Measurements from ENCODE around the gene PNKD.
A peak's percentile ranks its signal among the peaks of the same experiment; 100 is the strongest.

The PNKD gene

GRCh38 chr2:218291318-218292047 is 21.2 kb downstream of the PNKD start:
- Histone ChIP-seq H3K27ac (replicated peaks) (peak overlapping the region; percentile 77), H3K27me3 (ENCODE audit: insufficient read depth, poor library complexity, severe bottlenecking) (no peaks in the 10 kb centered on the region), H3K4me3 (replicated peaks; ENCODE audit: insufficient read depth, low read length) (peak overlapping the region; percentile 56)
- peak in 1 of 2 experiments; percentile 42 for DNase-seq (ENCODE audit: low read depth in 1 of 2, low spot score in 1 of 2)
- no peak for TF ChIP-seq POLR2AphosphoS5 (IDR thresholded peaks at IDR 0.05; ENCODE audit: low read depth)
- TF ChIP-seq CTCF (IDR thresholded peaks at IDR 0.05; ENCODE audit: insufficient read depth, low read length), result no peak
- peak; percentile 54; the same call in 1 of the 2 replicates for TF ChIP-seq SPI1 (IDR thresholded peaks at IDR 0.05; ENCODE audit: borderline replicate concordance, low read depth)
- TF ChIP-seq, protein P1, sequence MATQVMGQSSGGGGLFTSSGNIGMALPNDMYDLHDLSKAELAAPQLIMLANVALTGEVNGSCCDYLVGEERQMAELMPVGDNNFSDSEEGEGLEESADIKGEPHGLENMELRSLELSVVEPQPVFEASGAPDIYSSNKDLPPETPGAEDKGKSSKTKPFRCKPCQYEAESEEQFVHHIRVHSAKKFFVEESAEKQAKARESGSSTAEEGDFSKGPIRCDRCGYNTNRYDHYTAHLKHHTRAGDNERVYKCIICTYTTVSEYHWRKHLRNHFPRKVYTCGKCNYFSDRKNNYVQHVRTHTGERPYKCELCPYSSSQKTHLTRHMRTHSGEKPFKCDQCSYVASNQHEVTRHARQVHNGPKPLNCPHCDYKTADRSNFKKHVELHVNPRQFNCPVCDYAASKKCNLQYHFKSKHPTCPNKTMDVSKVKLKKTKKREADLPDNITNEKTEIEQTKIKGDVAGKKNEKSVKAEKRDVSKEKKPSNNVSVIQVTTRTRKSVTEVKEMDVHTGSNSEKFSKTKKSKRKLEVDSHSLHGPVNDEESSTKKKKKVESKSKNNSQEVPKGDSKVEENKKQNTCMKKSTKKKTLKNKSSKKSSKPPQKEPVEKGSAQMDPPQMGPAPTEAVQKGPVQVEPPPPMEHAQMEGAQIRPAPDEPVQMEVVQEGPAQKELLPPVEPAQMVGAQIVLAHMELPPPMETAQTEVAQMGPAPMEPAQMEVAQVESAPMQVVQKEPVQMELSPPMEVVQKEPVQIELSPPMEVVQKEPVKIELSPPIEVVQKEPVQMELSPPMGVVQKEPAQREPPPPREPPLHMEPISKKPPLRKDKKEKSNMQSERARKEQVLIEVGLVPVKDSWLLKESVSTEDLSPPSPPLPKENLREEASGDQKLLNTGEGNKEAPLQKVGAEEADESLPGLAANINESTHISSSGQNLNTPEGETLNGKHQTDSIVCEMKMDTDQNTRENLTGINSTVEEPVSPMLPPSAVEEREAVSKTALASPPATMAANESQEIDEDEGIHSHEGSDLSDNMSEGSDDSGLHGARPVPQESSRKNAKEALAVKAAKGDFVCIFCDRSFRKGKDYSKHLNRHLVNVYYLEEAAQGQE (IDR thresholded peaks at IDR 0.05; ENCODE audit: insufficient replicate concordance, low read depth), result no peak
- no peak for TF ChIP-seq GABPA (IDR thresholded peaks at IDR 0.05; ENCODE audit: low read depth)

DNA sequence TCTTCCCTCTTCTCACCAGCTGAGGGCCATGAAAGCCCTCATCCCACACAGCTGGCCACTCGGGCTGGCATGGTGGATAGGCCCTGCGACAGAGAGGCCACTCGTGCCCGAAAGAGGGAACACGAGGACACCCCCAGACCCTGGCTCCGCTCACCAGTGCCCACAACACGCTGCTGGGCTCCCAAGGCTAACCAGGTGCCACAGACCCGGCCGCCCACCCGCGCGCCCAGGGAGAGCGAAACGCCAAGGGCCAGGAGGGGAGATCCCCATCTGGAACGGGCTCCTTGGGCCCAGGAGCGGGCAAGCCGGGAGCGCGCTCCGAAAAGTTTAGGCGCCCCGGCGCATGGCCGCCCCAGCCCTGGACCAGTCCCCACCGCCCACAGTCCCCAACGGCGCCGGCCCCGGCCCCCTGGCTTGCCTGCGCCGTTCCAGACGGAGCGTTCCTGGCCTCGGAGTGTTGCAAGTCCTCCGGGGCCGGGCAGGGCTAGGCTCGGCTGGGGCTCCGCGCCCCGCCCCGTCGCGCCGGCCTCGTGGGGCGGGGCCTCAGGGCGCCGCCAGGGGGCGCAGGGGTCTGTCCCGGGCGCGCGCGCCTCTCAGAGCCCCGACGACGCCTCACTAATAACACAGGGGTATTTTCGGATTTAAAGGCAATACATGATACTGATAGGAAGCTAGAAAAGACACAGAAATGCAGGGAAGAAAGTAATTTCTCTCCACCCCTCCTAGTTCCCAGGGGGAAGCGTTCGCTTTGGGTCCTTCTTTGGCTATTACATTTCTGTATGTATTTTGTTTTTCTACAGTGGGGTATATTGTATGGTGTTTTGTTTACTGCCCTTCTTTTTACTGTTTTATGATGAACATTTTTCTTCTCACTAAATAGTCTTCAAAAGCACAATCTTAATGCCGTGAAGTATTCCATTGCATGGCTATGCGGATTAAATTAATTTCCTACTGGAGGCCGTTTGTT is 22.0 kb downstream of the PNKD start, which contains the start of gene TMBIM1:
Gene TMBIM1, minus strand, starts transcription at position 456 of the 967 bp plus-strand sequence. CDS start 10,362 bp downstream, outside the sequence.
- TF ChIP-seq SPI1 (IDR thresholded peaks at IDR 0.05; ENCODE audit: borderline replicate concordance, low read depth) (no peak), CTCF (IDR thresholded peaks at IDR 0.05; ENCODE audit: insufficient read depth, low read length) (peak; percentile 5), GABPA (IDR thresholded peaks at IDR 0.05; ENCODE audit: low read depth) (no peak), POLR2AphosphoS5 (IDR thresholded peaks at IDR 0.05; ENCODE audit: low read depth) (0 out of 2 replicates have a peak, but pooled peaks have one; percentile 15)
- TF ChIP-seq, protein P1 (IDR thresholded peaks at IDR 0.05; ENCODE audit: insufficient replicate concordance, low read depth), result no peak
- H3K27ac ChIP-seq (replicated peaks), result peak within 1 kb of the TSS; percentile 77
- peak within 1 kb of the TSS; percentile 56 for H3K4me3 ChIP-seq (replicated peaks; ENCODE audit: insufficient read depth, low read length)
- no peaks in the 10 kb centered on the region for H3K27me3 ChIP-seq (ENCODE audit: insufficient read depth, poor library complexity, severe bottlenecking)
- DNase-seq (ENCODE audit: low read depth in 1 of 2, low spot score in 1 of 2), result peak in 1 of 2 experiments; percentile 61

- no peak overlapping the region for H3K27ac ChIP-seq (replicated peaks)
- H3K4me3 ChIP-seq (replicated peaks; ENCODE audit: insufficient read depth, low read length), result no peak overlapping the region
- TF ChIP-seq, protein P1 (IDR thresholded peaks at IDR 0.05; ENCODE audit: insufficient replicate concordance, low read depth), result no peak
- peak; percentile 23; the same call in 1 of the 2 replicates for TF ChIP-seq SPI1 (IDR thresholded peaks at IDR 0.05; ENCODE audit: borderline replicate concordance, low read depth)
- DNase-seq (ENCODE audit: low read depth in 1 of 2, low spot score in 1 of 2), result peak in 1 of 2 experiments; percentile 55
- H3K27me3 ChIP-seq (ENCODE audit: insufficient read depth, poor library complexity, severe bottlenecking), result no peaks in the 10 kb centered on the region
These were observed 23.6 kb downstream of the PNKD start for GRCh38 chr2:218293715-218294429.
